HepG2 (cell line): ENCODE results near the gene PFKM. TPM values are rescaled to one million over a fixed set of nuclear protein-coding genes. Genes with fewer than 3 reads are reported as not detected.

Experiments
- FOXA1 ChIP-seq, 2 experiments: fragments of 450-650 bp in 1 of 2; sonication (generic) in 1 of 2; formaldehyde crosslinking in 1 of 2; IDR thresholded peaks; 2 replicates each; pipeline versions ENCODE4 v1.4.0 to v1.6.1; 2016 to 2020; ENCODE audit warnings: missing genetic modification reagents in 1 of 2
- FOXA3 ChIP-seq: IDR thresholded peaks from 2 replicates; pipeline ENCODE4 v1.6.1; 2016; ENCODE audit warnings: missing genetic modification reagents, missing compliant biosample characterization
- IKZF1 ChIP-seq: fragments of 450-650 bp; IDR thresholded peaks from 2 replicates; pipeline ENCODE4 v1.7.1; 2016
- JDP2 ChIP-seq: sonication (generic); formaldehyde crosslinking; IDR thresholded peaks from 2 replicates; pipeline ENCODE4 v1.8.1; 2022; ENCODE audit warnings: missing genetic modification reagents, borderline replicate concordance
- JUNB ChIP-seq: sonication (generic); formaldehyde crosslinking; IDR thresholded peaks from 2 replicates; pipeline ENCODE4 v1.8.0; 2022; ENCODE audit warnings: missing genetic modification reagents, mild to moderate bottlenecking, borderline replicate concordance
- KDM3A ChIP-seq: IDR thresholded peaks from 2 replicates; pipeline ENCODE4 v1.6.1; 2018; ENCODE audit warnings: low read depth, missing compliant biosample characterization
- KLF9 ChIP-seq: IDR thresholded peaks from 2 replicates; pipeline ENCODE4 v1.6.1; 2016; ENCODE audit warnings: low read depth
- MAFG ChIP-seq: sonication (generic); formaldehyde crosslinking; IDR thresholded peaks from 2 replicates; pipeline ENCODE4 v1.5.1; 2020; ENCODE audit warnings: mild to moderate bottlenecking, missing genetic modification reagents
- MED1 ChIP-seq: sonication (generic); formaldehyde crosslinking; IDR thresholded peaks from 2 replicates; pipeline ENCODE4 v1.4.0; 2020; ENCODE audit warnings: missing genetic modification reagents
- MXI1 ChIP-seq: IDR thresholded peaks from 3 replicates; pipeline ENCODE4 v1.6.1; 2012; ENCODE audit warnings: low read depth, low read length, inconsistent platforms, borderline replicate concordance
- NR2F6 ChIP-seq, 2 experiments: IDR thresholded peaks; 2 replicates each; pipeline ENCODE4 v1.6.1; 2016; ENCODE audit warnings: antibody characterized with exemption in 1 of 2, mild to moderate bottlenecking in 1 of 2
- RFXAP ChIP-seq: sonication (generic); formaldehyde crosslinking; IDR thresholded peaks from 2 replicates; pipeline ENCODE4 v1.4.0; 2020; ENCODE audit warnings: missing genetic modification reagents, borderline replicate concordance
- ZBTB7B ChIP-seq: sonication (generic); formaldehyde crosslinking; IDR thresholded peaks from 2 replicates; pipeline ENCODE4 v1.4.0; 2020; ENCODE audit warnings: missing genetic modification reagents
- ZNF350 ChIP-seq: sonication (generic); formaldehyde crosslinking; IDR thresholded peaks from 2 replicates; pipeline ENCODE4 v1.4.0; 2020; ENCODE audit warnings: mild to moderate bottlenecking, low read depth, missing genetic modification reagents, borderline replicate concordance
- ZNF850 ChIP-seq: sonication (generic); formaldehyde crosslinking; conservative IDR thresholded peaks from 2 replicates; pipeline ENCODE4 v1.9.0; 2021; ENCODE audit warnings: mild to moderate bottlenecking, missing genetic modification reagents
- polyA plus RNA-seq, 8 experiments: library from polyadenylated mRNA; depleted of rRNA in 3 of 8; stranded (reverse) in 7 of 8; unstranded in 1 of 8; fragments of >200 nt; fragmentation: Illumina TruSeq in 4 of 8; extraction: Trizol in 4 of 8; gene quantifications; 2 replicates each; pipeline versions ENCODE4 v1.2.1 to v1.2.3, GENCODE V29; 2011 to 2016; ENCODE audit warnings: low read depth in 4 of 8, missing spikeins in 1 of 8, mixed read lengths in 1 of 8; ENCODE audit not compliant: insufficient read depth in 1 of 8
- total RNA-seq, 5 experiments: library from RNA; depleted of rRNA; stranded (reverse); fragments of >200 nt; fragmentation: Illumina TruSeq; extraction: Trizol; gene quantifications; 2 replicates each; pipeline ENCODE4 v1.2.3, GENCODE V29; 2016; ENCODE audit warnings: low read depth in 1 of 5
- TF ChIP-seq, protein P1 (sequence below): sonication (generic); formaldehyde crosslinking; IDR thresholded peaks from 2 replicates; pipeline ENCODE4 v1.5.1; 2020; ENCODE audit warnings: mild to moderate bottlenecking, missing genetic modification reagents, moderate library complexity
- TF ChIP-seq, protein P2 (sequence below): sonication (generic); formaldehyde crosslinking; IDR thresholded peaks from 2 replicates; pipeline ENCODE4 v1.4.0; 2020; ENCODE audit warnings: mild to moderate bottlenecking, missing genetic modification reagents
- TF ChIP-seq, protein P3 (sequence below): IDR thresholded peaks from 2 replicates; pipeline ENCODE4 v1.6.1; 2012; ENCODE audit warnings: low read depth, low read length, improper control_type of control experiment
- TF ChIP-seq, protein P4 (sequence below): sonication (generic); formaldehyde crosslinking; IDR thresholded peaks from 2 replicates; pipeline ENCODE4 v1.4.0; 2020; ENCODE audit warnings: missing genetic modification reagents

The PFKM gene
- total and polyA plus RNA-seq, 2 of the 13 experiments (the other 11 are each of a cell fraction or from before 2014, with no cell fraction given): 1.9 to 2.4 TPM

DNA sequence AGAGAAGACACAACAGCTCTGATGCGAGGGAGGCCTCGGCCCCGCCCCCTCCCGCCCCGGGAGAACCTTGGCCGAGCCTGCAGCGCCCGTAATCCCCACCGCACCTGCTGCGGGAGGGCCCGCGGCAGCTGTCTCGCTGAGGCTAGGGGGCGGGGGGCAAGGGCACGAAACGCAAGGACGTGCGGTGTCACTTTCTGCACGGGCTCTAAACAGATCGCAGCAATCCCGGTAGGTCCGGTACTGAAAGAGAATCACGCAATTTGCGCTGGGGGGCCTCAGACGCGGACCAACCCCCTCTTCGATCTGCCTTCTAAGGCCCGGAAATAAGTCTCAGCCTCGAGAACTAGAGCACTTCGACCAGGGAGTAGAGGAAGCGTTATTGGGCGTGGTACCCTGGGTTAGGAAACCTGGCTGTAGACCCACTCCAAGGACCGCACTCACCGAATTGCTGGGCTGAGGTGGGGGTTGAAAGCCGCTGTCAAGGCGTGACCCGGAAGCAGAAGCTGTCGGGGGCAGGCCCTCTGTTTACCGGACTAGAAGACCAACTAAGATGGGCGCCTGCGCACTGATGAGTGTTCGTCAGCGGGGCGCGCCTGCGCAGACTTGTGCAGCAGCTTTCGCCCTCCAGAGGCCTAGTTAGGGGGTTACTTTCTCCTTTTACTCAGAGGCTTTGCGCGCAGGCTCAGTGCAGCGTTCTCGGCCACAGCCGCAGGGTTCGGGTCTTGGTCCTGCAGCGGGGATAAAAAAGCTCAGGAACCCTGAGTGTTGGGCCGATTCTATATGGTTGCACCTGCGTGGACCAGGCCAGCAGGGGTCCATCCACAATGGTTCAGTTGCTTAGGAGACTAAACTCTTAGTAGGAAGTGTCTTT, 38.1 kb downstream of the PFKM start, which contains the start of gene ASB8 (continued):
- TF ChIP-seq, protein P1, sequence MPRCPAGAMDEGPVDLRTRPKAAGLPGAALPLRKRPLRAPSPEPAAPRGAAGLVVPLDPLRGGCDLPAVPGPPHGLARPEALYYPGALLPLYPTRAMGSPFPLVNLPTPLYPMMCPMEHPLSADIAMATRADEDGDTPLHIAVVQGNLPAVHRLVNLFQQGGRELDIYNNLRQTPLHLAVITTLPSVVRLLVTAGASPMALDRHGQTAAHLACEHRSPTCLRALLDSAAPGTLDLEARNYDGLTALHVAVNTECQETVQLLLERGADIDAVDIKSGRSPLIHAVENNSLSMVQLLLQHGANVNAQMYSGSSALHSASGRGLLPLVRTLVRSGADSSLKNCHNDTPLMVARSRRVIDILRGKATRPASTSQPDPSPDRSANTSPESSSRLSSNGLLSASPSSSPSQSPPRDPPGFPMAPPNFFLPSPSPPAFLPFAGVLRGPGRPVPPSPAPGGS (CRISPR knock-in tag): peak; percentile 58; the same call in 1 of the 2 replicates
- TF ChIP-seq JDP2 (CRISPR knock-in tag) (no peak), IKZF1 (no peak), MED1 (CRISPR knock-in tag) (peak; percentile 45), KDM3A (CRISPR knock-in tag) (0 out of 2 replicates have a peak, but pooled peaks have one; percentile 46), MAFG (CRISPR knock-in tag) (no peak), ZNF850 (CRISPR knock-in tag) (0 out of 2 replicates have a peak, but pooled peaks have one; percentile 48), MXI1 (peak; percentile 54; the same call in 1 of the 3 replicates), FOXA3 (CRISPR knock-in tag) (peak; percentile 81), RFXAP (0 out of 2 replicates have a peak, but pooled peaks have one; percentile 26), KLF9 (CRISPR knock-in tag) (0 out of 2 replicates have a peak, but pooled peaks have one; percentile 36), ZNF350 (CRISPR knock-in tag) (peak; percentile 53; the same call in 1 of the 2 replicates), ZBTB7B (CRISPR knock-in tag) (peak; percentile 68), NR2F6 (IDR thresholded peaks at IDR 0.05) (0 out of 2 replicates have a peak, but pooled peaks have one; percentile 9), NR2F6 (CRISPR knock-in tag; IDR thresholded peaks at IDR 0.05) (no peak; the same call in 1 of the 2 replicates), FOXA1 (IDR thresholded peaks at IDR 0.05) (no peak), FOXA1 (CRISPR knock-in tag; IDR thresholded peaks at IDR 0.05) (peak; percentile 86), JUNB (CRISPR knock-in tag) (no peak)
- TF ChIP-seq, protein P2, sequence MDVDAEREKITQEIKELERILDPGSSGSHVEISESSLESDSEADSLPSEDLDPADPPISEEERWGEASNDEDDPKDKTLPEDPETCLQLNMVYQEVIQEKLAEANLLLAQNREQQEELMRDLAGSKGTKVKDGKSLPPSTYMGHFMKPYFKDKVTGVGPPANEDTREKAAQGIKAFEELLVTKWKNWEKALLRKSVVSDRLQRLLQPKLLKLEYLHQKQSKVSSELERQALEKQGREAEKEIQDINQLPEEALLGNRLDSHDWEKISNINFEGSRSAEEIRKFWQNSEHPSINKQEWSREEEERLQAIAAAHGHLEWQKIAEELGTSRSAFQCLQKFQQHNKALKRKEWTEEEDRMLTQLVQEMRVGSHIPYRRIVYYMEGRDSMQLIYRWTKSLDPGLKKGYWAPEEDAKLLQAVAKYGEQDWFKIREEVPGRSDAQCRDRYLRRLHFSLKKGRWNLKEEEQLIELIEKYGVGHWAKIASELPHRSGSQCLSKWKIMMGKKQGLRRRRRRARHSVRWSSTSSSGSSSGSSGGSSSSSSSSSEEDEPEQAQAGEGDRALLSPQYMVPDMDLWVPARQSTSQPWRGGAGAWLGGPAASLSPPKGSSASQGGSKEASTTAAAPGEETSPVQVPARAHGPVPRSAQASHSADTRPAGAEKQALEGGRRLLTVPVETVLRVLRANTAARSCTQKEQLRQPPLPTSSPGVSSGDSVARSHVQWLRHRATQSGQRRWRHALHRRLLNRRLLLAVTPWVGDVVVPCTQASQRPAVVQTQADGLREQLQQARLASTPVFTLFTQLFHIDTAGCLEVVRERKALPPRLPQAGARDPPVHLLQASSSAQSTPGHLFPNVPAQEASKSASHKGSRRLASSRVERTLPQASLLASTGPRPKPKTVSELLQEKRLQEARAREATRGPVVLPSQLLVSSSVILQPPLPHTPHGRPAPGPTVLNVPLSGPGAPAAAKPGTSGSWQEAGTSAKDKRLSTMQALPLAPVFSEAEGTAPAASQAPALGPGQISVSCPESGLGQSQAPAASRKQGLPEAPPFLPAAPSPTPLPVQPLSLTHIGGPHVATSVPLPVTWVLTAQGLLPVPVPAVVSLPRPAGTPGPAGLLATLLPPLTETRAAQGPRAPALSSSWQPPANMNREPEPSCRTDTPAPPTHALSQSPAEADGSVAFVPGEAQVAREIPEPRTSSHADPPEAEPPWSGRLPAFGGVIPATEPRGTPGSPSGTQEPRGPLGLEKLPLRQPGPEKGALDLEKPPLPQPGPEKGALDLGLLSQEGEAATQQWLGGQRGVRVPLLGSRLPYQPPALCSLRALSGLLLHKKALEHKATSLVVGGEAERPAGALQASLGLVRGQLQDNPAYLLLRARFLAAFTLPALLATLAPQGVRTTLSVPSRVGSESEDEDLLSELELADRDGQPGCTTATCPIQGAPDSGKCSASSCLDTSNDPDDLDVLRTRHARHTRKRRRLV: 0 out of 2 replicates have a peak, but pooled peaks have one; percentile 39
- TF ChIP-seq, protein P3, sequence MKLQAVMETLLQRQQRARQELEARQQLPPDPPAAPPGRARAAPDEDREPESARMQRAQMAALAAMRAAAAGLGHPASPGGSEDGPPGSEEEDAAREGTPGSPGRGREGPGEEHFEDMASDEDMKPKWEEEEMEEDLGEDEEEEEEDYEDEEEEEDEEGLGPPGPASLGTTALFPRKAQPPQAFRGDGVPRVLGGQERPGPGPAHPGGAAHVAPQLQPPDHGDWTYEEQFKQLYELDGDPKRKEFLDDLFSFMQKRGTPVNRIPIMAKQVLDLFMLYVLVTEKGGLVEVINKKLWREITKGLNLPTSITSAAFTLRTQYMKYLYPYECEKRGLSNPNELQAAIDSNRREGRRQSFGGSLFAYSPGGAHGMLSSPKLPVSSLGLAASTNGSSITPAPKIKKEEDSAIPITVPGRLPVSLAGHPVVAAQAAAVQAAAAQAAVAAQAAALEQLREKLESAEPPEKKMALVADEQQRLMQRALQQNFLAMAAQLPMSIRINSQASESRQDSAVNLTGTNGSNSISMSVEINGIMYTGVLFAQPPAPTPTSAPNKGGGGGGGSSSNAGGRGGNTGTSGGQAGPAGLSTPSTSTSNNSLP: no peak
- TF ChIP-seq, protein P4, sequence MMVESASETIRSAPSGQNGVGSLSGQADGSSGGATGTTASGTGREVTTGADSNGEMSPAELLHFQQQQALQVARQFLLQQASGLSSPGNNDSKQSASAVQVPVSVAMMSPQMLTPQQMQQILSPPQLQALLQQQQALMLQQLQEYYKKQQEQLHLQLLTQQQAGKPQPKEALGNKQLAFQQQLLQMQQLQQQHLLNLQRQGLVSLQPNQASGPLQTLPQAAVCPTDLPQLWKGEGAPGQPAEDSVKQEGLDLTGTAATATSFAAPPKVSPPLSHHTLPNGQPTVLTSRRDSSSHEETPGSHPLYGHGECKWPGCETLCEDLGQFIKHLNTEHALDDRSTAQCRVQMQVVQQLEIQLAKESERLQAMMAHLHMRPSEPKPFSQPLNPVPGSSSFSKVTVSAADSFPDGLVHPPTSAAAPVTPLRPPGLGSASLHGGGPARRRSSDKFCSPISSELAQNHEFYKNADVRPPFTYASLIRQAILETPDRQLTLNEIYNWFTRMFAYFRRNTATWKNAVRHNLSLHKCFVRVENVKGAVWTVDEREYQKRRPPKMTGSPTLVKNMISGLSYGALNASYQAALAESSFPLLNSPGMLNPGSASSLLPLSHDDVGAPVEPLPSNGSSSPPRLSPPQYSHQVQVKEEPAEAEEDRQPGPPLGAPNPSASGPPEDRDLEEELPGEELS: 0 out of 2 replicates have a peak, but pooled peaks have one; percentile 10
